H1 (cell line): ENCODE measurements around the gene LTA4H. TPM values are rescaled to one million over a fixed set of nuclear protein-coding genes. Genes with fewer than 3 reads are reported as not detected.

Source experiments
- CTCF ChIA-PET: fragments of 300-600 bp; sonication (Branson Sonifier 250); formaldehyde crosslinking; loops from one replicate; lab custom pipeline; 2021; ENCODE audit not compliant: partially characterized antibody; lab: Charles Lee
- POLR2A ChIA-PET: fragments of 300-600 bp; sonication (Branson Sonifier 250); formaldehyde crosslinking; loops from one replicate; lab custom pipeline; 2021; ENCODE audit warnings: inconsistent platforms; ENCODE audit not compliant: partially characterized antibody; lab: Charles Lee
- DNase-seq, 2 experiments: peaks; one replicate each; pipeline versions ENCODE4 v3.0.0 to v3.0.0-alpha.2; 2010 to 2022; ENCODE audit warnings: low spot score in 2 of 2, low read depth in 1 of 2, mixed read lengths in 1 of 2
- FAIRE-seq: peaks from 2 replicates; lab custom pipeline; 2011; peaks lifted over from hg19 to GRCh38; lab: Jason Lieb, UNC
- H2AFZ ChIP-seq: 2 replicates; pipeline ENCODE4 v1.8.1; 2012; ENCODE audit warnings: low read length, inconsistent platforms
- H2AK5ac ChIP-seq: 2 replicates; pipeline ENCODE4 v1.6.1; 2013; ENCODE audit warnings: low read depth, low read length
- H2BK120ac ChIP-seq: replicated peaks from 2 replicates; pipeline ENCODE3; 2013; ENCODE audit warnings: low read depth, low read length, inconsistent platforms
- H2BK12ac ChIP-seq: 2 replicates; pipeline ENCODE4 v1.6.1; 2013; ENCODE audit warnings: low read depth, low read length
- H2BK15ac ChIP-seq: 2 replicates; pipeline ENCODE4 v1.6.1; 2013; ENCODE audit warnings: low read length
- H2BK20ac ChIP-seq: 2 replicates; pipeline ENCODE4 v1.6.1; 2013; ENCODE audit warnings: low read length
- H2BK5ac ChIP-seq: 2 replicates; pipeline ENCODE4 v1.6.1; 2013; ENCODE audit warnings: low read depth, low read length
- H3K14ac ChIP-seq: 2 replicates; pipeline ENCODE4 v1.6.1; 2013; ENCODE audit warnings: inconsistent platforms; ENCODE audit not compliant: insufficient read length
- H3K18ac ChIP-seq: 2 replicates; pipeline ENCODE4 v1.6.1; 2013; ENCODE audit warnings: low read length; ENCODE audit errors: extremely low read depth
- H3K23ac ChIP-seq: 2 replicates; pipeline ENCODE4 v1.6.1; 2013; ENCODE audit warnings: inconsistent platforms; ENCODE audit not compliant: insufficient read length
- H3K23me2 ChIP-seq: 2 replicates; pipeline ENCODE4 v1.6.1; 2013; ENCODE audit warnings: low read depth, low read length
- H3K27ac ChIP-seq: 2 replicates; pipeline ENCODE4 v1.6.1; 2011; ENCODE audit warnings: low read depth, low read length, inconsistent platforms
- H3K27me3 ChIP-seq, 4 experiments: replicated peaks in 1 of 4; 1 replicate in 1 of 4; 2 replicates in 3 of 4; pipeline versions ENCODE4 v1.6.1 to v1.8.1; 2011 to 2013; ENCODE audit warnings: low read length in 3 of 4, mild to moderate bottlenecking in 3 of 4, inconsistent platforms in 2 of 4, mixed read lengths in 2 of 4, moderate library complexity in 1 of 4; ENCODE audit not compliant: control insufficient read depth in 3 of 4, insufficient read depth in 3 of 4; ENCODE audit errors: extremely low read depth in 1 of 4
- H3K36me3 ChIP-seq, 4 experiments: 2 replicates each; pipeline versions ENCODE4 v1.6.1 to v1.8.1; 2011 to 2013; ENCODE audit warnings: mild to moderate bottlenecking in 4 of 4, low read length in 3 of 4, moderate library complexity in 2 of 4, control low read depth in 1 of 4, inconsistent platforms in 1 of 4; ENCODE audit not compliant: insufficient read depth in 4 of 4, control insufficient read depth in 2 of 4
- H3K4ac ChIP-seq: replicated peaks from 2 replicates; pipeline ENCODE3; 2013; ENCODE audit warnings: low read length, low read depth, mixed read lengths, inconsistent platforms; ENCODE audit not compliant: insufficient read length
- H3K4me1 ChIP-seq, 4 experiments: replicated peaks in 1 of 4; 1 replicate in 1 of 4; 2 replicates in 3 of 4; pipeline versions ENCODE4 v1.6.1 to v1.8.1; 2011 to 2013; ENCODE audit warnings: low read length in 3 of 4, inconsistent platforms in 2 of 4, mixed read lengths in 1 of 4; ENCODE audit not compliant: insufficient read depth in 4 of 4, control insufficient read depth in 3 of 4
- H3K4me2 ChIP-seq, 2 experiments: 2 replicates each; pipeline versions ENCODE4 v1.6.1 to v1.8.1; 2011 to 2013; ENCODE audit warnings: low read depth in 2 of 2, low read length in 2 of 2, control low read depth in 1 of 2, inconsistent platforms in 1 of 2, mild to moderate bottlenecking in 1 of 2; ENCODE audit not compliant: insufficient read depth in 1 of 2
- H3K4me3 ChIP-seq, 4 experiments: fragments of 200-600, 300-600 bp in 1 of 4; sonication (generic), shearing (Covaris generic), sonication (Bioruptor Twin) in 1 of 4; 2 replicates each; pipeline versions ENCODE4 v1.5.1 to v1.8.1; 2011 to 2016; ENCODE audit warnings: low read length in 4 of 4, low read depth in 3 of 4, control low read depth in 2 of 4, inconsistent platforms in 2 of 4, mild to moderate bottlenecking in 2 of 4, mixed read lengths in 1 of 4, moderate library complexity in 1 of 4; ENCODE audit not compliant: insufficient read depth in 2 of 4; ENCODE audit errors: extremely low read depth in 1 of 4
- H3K56ac ChIP-seq: replicated peaks from 2 replicates; pipeline ENCODE3; 2013; ENCODE audit warnings: low read depth, mild to moderate bottlenecking, mixed read lengths, low read length, inconsistent platforms; ENCODE audit not compliant: insufficient read length
- H3K79me1 ChIP-seq: 2 replicates; pipeline ENCODE4 v1.6.1; 2013; ENCODE audit warnings: low read depth, low read length, control low read depth
- H3K79me2 ChIP-seq, 2 experiments: 2 replicates each; pipeline versions ENCODE4 v1.6.1 to v1.8.1; 2012 to 2013; ENCODE audit warnings: low read length in 2 of 2, mild to moderate bottlenecking in 2 of 2, inconsistent platforms in 1 of 2; ENCODE audit not compliant: insufficient read depth in 2 of 2, control insufficient read depth in 1 of 2
- H3K9ac ChIP-seq, 4 experiments: replicated peaks in 1 of 4; 1 replicate in 1 of 4; 2 replicates in 3 of 4; pipeline versions ENCODE4 v1.6.1 to v1.8.1; 2011 to 2013; ENCODE audit warnings: low read depth in 3 of 4, low read length in 3 of 4, control low read depth in 2 of 4, mild to moderate bottlenecking in 2 of 4, moderate library complexity in 2 of 4, inconsistent platforms in 1 of 4; ENCODE audit errors: extremely low read depth in 1 of 4
- H3K9me3 ChIP-seq, 2 experiments: 2 replicates each; pipeline versions ENCODE4 v1.6.1 to v1.8.1; 2012 to 2013; ENCODE audit warnings: mild to moderate bottlenecking in 2 of 2, moderate library complexity in 2 of 2, control low read depth in 1 of 2, inconsistent platforms in 1 of 2, low read depth in 1 of 2, low read length in 1 of 2, mixed read lengths in 1 of 2; ENCODE audit not compliant: insufficient read depth in 2 of 2
- H4K20me1 ChIP-seq, 2 experiments: replicated peaks in 1 of 2; 2 replicates each; pipeline versions ENCODE3 to v1.8.1; 2011 to 2013; ENCODE audit warnings: inconsistent platforms in 2 of 2, low read length in 2 of 2, mild to moderate bottlenecking in 1 of 2; ENCODE audit not compliant: insufficient read depth in 2 of 2, control insufficient read depth in 1 of 2
- H4K5ac ChIP-seq: 2 replicates; pipeline ENCODE4 v1.6.1; 2013; ENCODE audit warnings: low read length, low read depth, mixed read lengths, inconsistent platforms; ENCODE audit not compliant: insufficient read length
- H4K8ac ChIP-seq: 2 replicates; pipeline ENCODE4 v1.8.0; 2013; ENCODE audit warnings: mild to moderate bottlenecking, moderate library complexity, low read length, inconsistent platforms; ENCODE audit not compliant: insufficient read depth; ENCODE audit errors: extremely low read depth
- H4K91ac ChIP-seq: replicated peaks from 2 replicates; pipeline ENCODE3; 2013; ENCODE audit warnings: low read length, mixed read lengths, inconsistent platforms; ENCODE audit not compliant: insufficient read length
- CHD1 ChIP-seq: IDR thresholded peaks from 2 replicates; pipeline ENCODE4 v1.6.1; 2012; ENCODE audit warnings: low read depth, low read length, improper control_type of control experiment
- EP300 ChIP-seq, 2 experiments: IDR thresholded peaks; 1 replicate in 1 of 2; 2 replicates in 1 of 2; pipeline ENCODE4 v1.6.1; 2011 to 2012; ENCODE audit warnings: low read depth in 2 of 2, low read length in 2 of 2, mild to moderate bottlenecking in 2 of 2, borderline replicate concordance in 1 of 2, inconsistent platforms in 1 of 2, moderate library complexity in 1 of 2
- WGBS, 2 experiments: shearing (Covaris generic) in 1 of 2; methylation state at CpG; one replicate each; pipeline versions ENCODE4 v1.1.6 to v1.1.7; 2013 to 2015; ENCODE audit warnings: low lambda C conversion rate in 2 of 2, mixed read lengths in 2 of 2, inconsistent platforms in 1 of 2, low coverage in 1 of 2, missing lambda C conversion rate in 1 of 2; ENCODE audit not compliant: insufficient replicate concordance in 2 of 2, insufficient coverage in 1 of 2, insufficient read length in 1 of 2; ENCODE audit errors: extremely low coverage in 1 of 2, missing lambda C conversion rate in 1 of 2; 5-methylcytosine and 5-hydroxymethylcytosine counted together
- polyA plus RNA-seq, 7 experiments: library from polyadenylated mRNA; depleted of rRNA in 3 of 7; stranded (reverse) in 5 of 7; unstranded in 2 of 7; fragments of >200 nt in 5 of 7; fragments of 200-250 nt in 2 of 7; gene quantifications; 1 replicate in 5 of 7; 2 replicates in 1 of 7; 4 replicates in 1 of 7; pipeline versions ENCODE4 v1.2.1 to v1.2.3, GENCODE V29; 2011 to 2013; ENCODE audit warnings: missing spikeins in 2 of 7, mixed read lengths in 2 of 7
- total RNA-seq: library from RNA; stranded (reverse); fragmentation: NEBNext Ultra II Directional; extraction: Animal tissue kit (Norgen Biotek cat#: 25700); gene quantifications from 2 replicates; pipeline ENCODE4 v1.2.1, GENCODE V29; 2021

The LTA4H gene
- total and polyA plus RNA-seq, 2 of the 8 experiments (the other 6 are each of a cell fraction or from before 2014, with no cell fraction given), result 106 to 167 TPM

DNA sequence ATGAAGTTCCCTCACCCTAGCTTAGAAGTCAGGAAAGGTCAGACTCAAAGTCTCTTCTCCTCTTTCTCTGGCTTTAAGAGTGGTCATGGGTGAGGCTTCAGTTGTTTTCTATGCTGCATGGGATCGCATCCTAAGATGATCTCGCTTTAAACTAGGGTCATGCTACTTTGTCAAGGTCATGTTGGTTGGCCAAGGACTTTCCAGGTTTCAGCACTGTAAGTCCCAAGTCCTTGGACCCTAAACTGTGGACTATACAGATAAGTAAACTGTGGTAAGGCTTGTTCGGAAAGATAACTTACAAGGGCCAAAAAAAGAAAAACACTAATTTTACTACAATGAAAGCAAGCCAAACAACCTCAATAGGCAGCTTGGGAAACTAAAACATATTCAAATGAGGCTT, 56.6 kb downstream of the LTA4H start:
- FAIRE-seq, result no peak
- Histone ChIP-seq H3K9me3 (no peaks in the 10 kb centered on the region), H2BK120ac (no peak overlapping the region), H2BK20ac (no peak overlapping the region), H3K79me1 (no peaks in the 10 kb centered on the region), H3K4me3 (no peak overlapping the region), H3K79me2 (no peaks in the 10 kb centered on the region), H2AFZ (no peak overlapping the region), H4K8ac (no peak overlapping the region), H3K23ac (no peak overlapping the region), H3K27me3 (no peaks in the 10 kb centered on the region), H3K18ac (no peak overlapping the region), H2BK5ac (no peak overlapping the region), H3K4me2 (no peak overlapping the region), H3K23me2 (no peaks in the 10 kb centered on the region), H3K14ac (no peak overlapping the region), H4K5ac (no peak overlapping the region), H3K4ac (no peak overlapping the region), H3K27ac (no peak overlapping the region), H2BK12ac (no peak overlapping the region), H2AK5ac (no peak overlapping the region), H3K9ac (no peak overlapping the region), H3K4me1 (no peaks in the 10 kb centered on the region; a peak in 1 of 7 replicates), H3K56ac (no peak overlapping the region), H4K20me1 (no peaks in the 10 kb centered on the region), H2BK15ac (no peak overlapping the region), H4K91ac (no peak overlapping the region), H3K36me3 (no peaks in the 10 kb centered on the region)
- POLR2A ChIA-PET, result no interaction called here
- TF ChIP-seq CHD1 (no peak), EP300 (IDR thresholded peaks at IDR 0.05; ENCODE audit: borderline replicate concordance in 1 of 2, low read depth in 2 of 2, low read length in 2 of 2) (no peak)
- 93% methylated on average over 3 of the region's 3 CpGs; no CpG with 5 or more reads in 1 of the 2 experiments for WGBS, 2 experiments
- DNase-seq, result no peak
- CTCF ChIA-PET, result interaction anchor here (1.0 to 7.3 kb wide), 4 partner anchors 11 to 60 kb away, joined by 3 to 69 read pairs (median 5); partner anchors contain the start of gene HAL
